Measurements from ENCODE around the gene SCO2.

The SCO2 gene

GRCh38 chr22:50502096-50502495 is 23.3 kb downstream of the SCO2 start:
- DNase-seq (ENCODE audit: low spot score), result no peak

GRCh38 chr22:50500452-50500851 is 24.9 kb downstream of the SCO2 start:
- no peak for DNase-seq (ENCODE audit: low spot score)

- DNase-seq (ENCODE audit: low spot score), result peak; percentile 74
Measured at GRCh38 chr22:50498322-50498890, 27.0 kb downstream of the SCO2 start.

DNA sequence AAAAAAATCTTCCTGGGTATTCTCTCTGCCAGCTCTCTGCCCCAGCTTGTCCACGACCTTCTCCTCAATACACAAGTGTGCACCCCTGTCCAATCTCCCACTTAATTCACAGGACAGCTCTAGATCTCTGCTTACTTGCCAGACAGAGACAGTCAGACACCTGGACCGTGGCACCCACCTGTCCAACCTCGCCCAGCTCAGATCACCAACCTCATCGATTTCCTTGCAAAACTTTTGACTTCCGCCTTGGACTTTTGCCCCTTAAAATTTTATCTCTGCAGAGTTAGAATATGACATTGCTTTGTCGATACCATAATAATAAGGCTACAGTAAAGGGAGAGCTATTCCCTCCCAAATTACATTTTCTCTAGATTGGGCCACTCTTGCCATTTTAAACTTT is 28.3 kb downstream of the SCO2 start:
- DNase-seq (ENCODE audit: low spot score), result no peak

DNA sequence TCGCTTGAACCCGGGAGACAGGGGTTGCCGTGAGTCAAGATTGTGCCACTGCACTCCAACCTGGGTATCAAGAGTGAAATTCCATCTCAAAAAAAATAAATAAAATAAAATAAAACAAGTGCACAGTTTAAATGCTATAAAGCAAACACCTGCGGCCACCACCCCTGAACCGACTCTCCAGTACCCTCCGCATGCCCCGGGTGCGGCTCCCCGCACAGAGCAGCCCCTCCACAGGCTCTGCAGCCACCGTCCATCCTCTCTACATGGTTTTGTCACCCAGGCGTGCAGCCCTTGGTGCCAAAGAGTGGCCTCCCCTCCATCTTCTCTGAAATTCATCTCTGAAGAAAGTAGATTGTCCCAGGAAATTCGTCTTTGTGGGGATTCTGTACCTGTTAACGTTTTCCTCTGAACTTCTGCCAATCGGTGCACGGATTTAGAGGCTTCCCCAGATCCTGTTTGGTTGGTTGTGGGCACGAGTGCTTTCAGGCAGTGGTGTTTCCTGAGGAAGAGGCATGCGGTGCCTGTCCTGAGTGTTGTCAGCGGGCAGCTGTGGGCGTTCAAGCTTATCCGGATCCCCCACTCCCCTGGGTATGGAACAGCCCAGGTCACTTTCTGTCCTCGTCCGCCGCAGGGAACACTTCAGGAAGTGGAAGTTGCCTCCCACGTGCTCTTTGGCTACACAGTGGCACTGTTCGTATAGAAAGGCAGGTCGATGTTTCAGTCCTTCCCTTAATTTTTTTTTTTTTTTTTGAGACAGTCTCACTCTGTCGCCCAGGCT is 34.7 kb downstream of the SCO2 start:
- DNase-seq (ENCODE audit: low spot score), result no peak

- DNase-seq (ENCODE audit: low spot score), result no peak
Measured at GRCh38 chr22:50489363-50490243, 35.8 kb downstream of the SCO2 start.

DNA sequence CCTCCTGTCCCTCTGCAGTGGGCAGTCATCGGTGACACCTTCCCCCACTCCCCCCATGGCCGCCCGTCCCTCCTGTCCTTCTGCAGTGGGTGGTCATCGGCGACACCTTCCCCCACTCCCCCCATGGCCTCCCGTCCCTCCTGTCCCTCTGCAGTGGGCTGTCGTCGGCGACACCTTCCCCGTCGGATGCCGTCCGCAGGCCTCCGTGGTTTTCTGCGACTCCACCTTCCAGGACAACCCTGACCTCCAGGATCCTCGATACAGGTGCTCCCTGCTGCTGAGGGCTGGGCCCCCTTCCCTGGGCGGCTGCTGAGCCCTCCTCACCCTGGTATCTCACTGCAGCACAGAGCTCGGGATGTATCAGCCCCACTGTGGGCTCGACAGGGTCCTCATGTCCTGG is 36.5 kb downstream of the SCO2 start:
- no peak for DNase-seq (ENCODE audit: low spot score)

DNA sequence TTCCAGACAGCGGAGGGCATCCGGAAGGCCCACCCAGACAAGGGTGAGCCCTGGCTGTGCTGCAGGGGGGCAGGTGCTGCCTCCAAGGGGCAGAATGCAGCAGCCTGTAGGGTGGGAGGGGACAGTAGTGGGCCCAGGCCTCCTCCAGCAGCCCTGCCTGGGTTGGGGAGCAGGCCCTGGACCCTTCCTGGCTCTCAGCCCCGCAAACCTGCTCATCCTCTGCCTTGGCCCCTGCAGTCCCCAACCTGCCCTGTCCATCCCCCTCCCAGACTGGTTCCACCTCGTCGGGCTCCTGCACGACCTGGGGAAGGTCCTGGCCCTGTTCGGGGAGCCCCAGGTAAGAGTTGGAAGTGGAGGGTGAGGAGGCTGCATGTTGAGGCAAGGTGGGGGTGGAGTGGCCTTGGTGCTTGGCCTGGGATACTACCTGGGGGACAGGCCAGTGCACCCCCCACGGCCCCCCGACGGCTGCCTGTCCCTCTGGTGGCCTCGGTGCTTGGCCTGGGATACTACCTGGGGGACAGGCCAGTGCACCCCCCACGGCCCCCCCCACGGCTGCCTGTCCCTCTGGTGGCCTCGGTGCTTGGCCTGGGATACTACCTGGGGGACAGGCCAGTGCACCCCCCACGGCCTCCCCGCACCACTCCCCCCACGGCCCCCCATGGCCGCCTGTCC is 37.3 kb downstream of the SCO2 start:
- DNase-seq (ENCODE audit: low spot score), result no peak

DNA sequence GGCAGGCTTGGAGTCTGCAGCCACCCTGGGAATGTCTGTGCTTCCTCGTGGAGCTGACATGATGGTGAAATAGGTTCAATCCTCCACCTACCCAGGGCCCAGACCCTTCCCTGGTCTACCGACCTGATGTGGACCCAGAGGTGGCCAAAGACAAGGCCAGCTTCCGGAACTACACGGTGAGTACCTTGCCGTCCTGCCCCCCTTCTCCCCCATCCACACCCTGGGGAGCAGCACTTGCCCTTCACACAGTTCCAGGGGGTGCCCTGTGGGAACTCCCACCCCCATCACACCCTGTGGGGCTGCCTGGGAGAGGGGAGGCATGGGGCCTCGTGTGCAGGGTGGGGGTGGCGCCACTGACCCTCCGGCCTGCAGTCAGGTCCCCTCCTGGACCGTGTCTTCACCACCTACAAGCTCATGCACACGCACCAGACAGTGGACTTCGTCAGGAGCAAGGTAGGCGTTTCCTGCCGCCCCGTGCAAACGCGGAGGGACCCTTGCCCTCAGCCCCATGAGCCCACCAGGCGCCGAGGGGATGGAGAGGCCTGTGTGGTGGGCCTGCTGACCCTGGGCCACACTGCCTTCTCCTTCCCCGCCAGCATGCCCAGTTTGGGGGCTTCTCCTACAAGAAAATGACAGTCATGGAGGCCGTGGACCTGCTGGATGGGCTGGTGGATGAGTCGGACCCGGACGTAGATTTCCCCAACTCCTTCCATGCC is 38.0 kb downstream of the SCO2 start:
- DNase-seq (ENCODE audit: low spot score), result no peak

- DNase-seq (ENCODE audit: low spot score), result no peak
Measured at GRCh38 chr22:50486561-50487289, 38.7 kb downstream of the SCO2 start, which contains the start of gene MIOX. Gene MIOX (plus strand): TSS chr22:50486859. CDS start chr22:50486898, 39 bp downstream.

GRCh38 chr22:50485221-50486131 is 39.9 kb downstream of the SCO2 start:
- no peak for DNase-seq (ENCODE audit: low spot score)

- no peak for DNase-seq (ENCODE audit: low spot score)
Measured at GRCh38 chr22:50483977-50484853, 41.2 kb downstream of the SCO2 start.

DNA sequence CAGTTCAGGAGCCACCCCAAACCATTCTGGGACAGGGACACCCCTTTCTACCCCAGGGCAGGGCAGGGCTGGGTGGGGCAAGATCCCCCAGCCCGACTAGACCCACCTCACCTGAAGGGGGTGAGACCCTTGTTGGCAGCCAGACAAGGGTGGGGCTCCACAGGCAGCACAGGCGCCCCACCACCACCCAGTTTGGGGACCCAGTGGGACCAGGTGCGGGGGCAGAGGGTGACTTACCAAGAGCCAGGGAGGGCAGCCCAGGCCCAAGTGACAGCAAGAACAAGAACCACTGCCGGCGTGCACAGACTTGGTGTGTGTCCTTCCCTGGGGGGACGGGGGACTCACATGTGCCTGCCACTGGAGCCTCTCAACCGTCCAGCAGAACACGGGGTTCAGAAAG is 41.8 kb downstream of the SCO2 start:
- DNase-seq (ENCODE audit: low spot score), result no peak

GRCh38 chr22:50483106-50483505 is 42.3 kb downstream of the SCO2 start:
- no peak for DNase-seq (ENCODE audit: low spot score)

GRCh38 chr22:50482107-50483074 is 43.0 kb downstream of the SCO2 start:
- DNase-seq (ENCODE audit: low spot score), result no peak

GRCh38 chr22:50481440-50482106 is 43.8 kb downstream of the SCO2 start, which contains the start of gene ADM2:
Gene ADM2 (plus strand): TSS chr22:50481543. CDS start chr22:50481848, 305 bp downstream.
- DNase-seq (ENCODE audit: low spot score), result peak; percentile 80

GRCh38 chr22:50481045-50481439 is 44.4 kb downstream of the SCO2 start:
- DNase-seq (ENCODE audit: low spot score), result no peak

Measured in AG20443 (cell line).